K562 (cell line): Measurements from ENCODE around the gene CCDC127. TPM values are rescaled to one million over a fixed set of nuclear protein-coding genes. Genes with fewer than 3 reads are reported as not detected.

Experiments
- ATAC-seq: fragments of 200-7000 bp; cut with Tn5 transposase; 3 replicates; pipeline ENCODE4 v1.9.1; 2020; ENCODE audit warnings: moderate library complexity
- BruUV-seq: library from RNA; stranded (reverse); fragments of 400-500 nt; replicated peaks from 2 replicates; lab custom pipeline; 2021; lab: Mats Ljungman, UMichigan
- CTCF ChIA-PET: fragments of 300-600 bp; formaldehyde crosslinking; extraction: SDS; loops from one replicate; lab custom pipeline; 2021; ENCODE audit warnings: low intra/inter-chr PET ratio; lab: Yijun Ruan, JAX
- POLR2A ChIA-PET: fragments of 300-600, 350-650 bp; sonication (Branson Sonifier 250); formaldehyde crosslinking; extraction: SDS; loops from one replicate; lab custom pipeline; 2021; ENCODE audit warnings: antibody characterized with exemption, inconsistent platforms; lab: Yijun Ruan, JAX
- DNase-seq, 4 experiments: peaks; one replicate each; pipeline versions ENCODE4 v3.0.0 to v3.0.0-alpha.2; 2011 to 2018; ENCODE audit warnings: low spot score in 3 of 4, mixed read lengths in 3 of 4; ENCODE audit errors: extremely low read depth in 1 of 4
- FAIRE-seq: peaks from 2 replicates; lab custom pipeline; 2011; peaks lifted over from hg19 to GRCh38; lab: Jason Lieb, UNC
- H2AFZ ChIP-seq: 2 replicates; pipeline ENCODE4 v1.6.0; 2011; ENCODE audit warnings: low read depth, low read length, control low read depth, inconsistent platforms
- H3K27ac ChIP-seq: fragments of 200-600 bp; 3 replicates; pipeline ENCODE4 v1.8.0; 2011; ENCODE audit warnings: low read depth, mild to moderate bottlenecking, control low read depth, inconsistent platforms, low read length, moderate library complexity, mixed read lengths; ENCODE audit errors: extremely low read depth
- H3K27me3 ChIP-seq, 2 experiments: fragments of 300-600 bp in 1 of 2; 2 replicates in 1 of 2; 3 replicates in 1 of 2; pipeline versions ENCODE4 v1.6.0 to v1.8.0; 2011; ENCODE audit warnings: inconsistent platforms in 2 of 2, low read length in 2 of 2, mild to moderate bottlenecking in 1 of 2, mixed read lengths in 1 of 2, moderate library complexity in 1 of 2; ENCODE audit not compliant: control insufficient read depth in 2 of 2, insufficient read depth in 2 of 2
- H3K36me3 ChIP-seq: fragments of 300-600 bp; 3 replicates; pipeline ENCODE4 v1.8.0; 2011; ENCODE audit warnings: mild to moderate bottlenecking, low read length, inconsistent platforms; ENCODE audit not compliant: control insufficient read depth, insufficient read depth
- H3K4me1 ChIP-seq, 2 experiments: fragments of 200-600 bp in 1 of 2; replicated peaks in 1 of 2; 2 replicates in 1 of 2; 3 replicates in 1 of 2; pipeline versions ENCODE4 v1.5.1 to v1.8.0; 2011; ENCODE audit warnings: inconsistent platforms in 2 of 2, low read length in 2 of 2, mild to moderate bottlenecking in 1 of 2, mixed read lengths in 1 of 2, moderate library complexity in 1 of 2; ENCODE audit not compliant: control insufficient read depth in 2 of 2, insufficient read depth in 2 of 2
- H3K4me2 ChIP-seq: 2 replicates; pipeline ENCODE4 v1.6.1; 2011; ENCODE audit warnings: low read length, control low read depth, inconsistent platforms, mixed read lengths; ENCODE audit not compliant: insufficient read depth
- H3K4me3 ChIP-seq: fragments of 200-600 bp; sonication (generic), shearing (Covaris generic); 2 replicates; pipeline ENCODE4 v1.5.1; 2016; ENCODE audit warnings: control low read depth, inconsistent platforms
- H3K79me2 ChIP-seq: fragments of 200-600 bp; 3 replicates; pipeline ENCODE4 v1.8.0; 2011; ENCODE audit warnings: low read length, inconsistent platforms; ENCODE audit not compliant: control insufficient read depth, insufficient read depth
- H3K9ac ChIP-seq, 2 experiments: 2 replicates each; pipeline versions ENCODE4 v1.6.0 to v1.6.1; 2011; ENCODE audit warnings: low read depth in 2 of 2, low read length in 2 of 2, control low read depth in 1 of 2, inconsistent platforms in 1 of 2, mild to moderate bottlenecking in 1 of 2, mixed read lengths in 1 of 2; ENCODE audit not compliant: insufficient read depth in 1 of 2
- H3K9me1 ChIP-seq: one replicate; pipeline ENCODE4 v1.6.0; 2011; ENCODE audit warnings: inconsistent platforms, mild to moderate bottlenecking, low read length, moderate library complexity; ENCODE audit not compliant: control insufficient read depth, insufficient read depth
- H3K9me3 ChIP-seq: replicated peaks from 2 replicates; pipeline ENCODE4 v1.5.1; 2011; ENCODE audit warnings: low read depth, low read length, inconsistent platforms; ENCODE audit not compliant: control insufficient read depth, insufficient read depth
- H4K20me1 ChIP-seq: replicated peaks from 2 replicates; pipeline ENCODE4 v1.6.1; 2011; ENCODE audit warnings: low read length, inconsistent platforms, mixed read lengths; ENCODE audit not compliant: control insufficient read depth, insufficient read depth
- CBX3 ChIP-seq, 2 experiments: IDR thresholded peaks; 1 replicate in 1 of 2; 2 replicates in 1 of 2; pipeline ENCODE4 v1.6.1; 2012; ENCODE audit warnings: inconsistent platforms in 2 of 2, low read length in 2 of 2, borderline replicate concordance in 1 of 2, control low read depth in 1 of 2
- CBX5 ChIP-seq: IDR thresholded peaks from 2 replicates; pipeline ENCODE4 v1.6.1; 2014; ENCODE audit warnings: low read depth, borderline replicate concordance
- DPF2 ChIP-seq: fragments of 450-650 bp; IDR thresholded peaks from 2 replicates; pipeline ENCODE4 v1.6.1; 2016
- ZKSCAN8 ChIP-seq: fragments of 200-800 bp; sonication (Bioruptor generic); IDR thresholded peaks from 2 replicates; pipeline ENCODE4 v1.6.1; 2016; ENCODE audit warnings: missing genetic modification characterization, missing compliant biosample characterization
- ZNF134 ChIP-seq: fragments of 250-450 bp; sonication (Bioruptor Pico); conservative IDR thresholded peaks from 2 replicates; pipeline ENCODE4 v1.4.0; 2020
- ZNF324 ChIP-seq: fragments of 250-450 bp; sonication (Bioruptor Pico); IDR thresholded peaks from 2 replicates; pipeline ENCODE4 v1.4.0; 2020; ENCODE audit warnings: mild to moderate bottlenecking
- ZNF57 ChIP-seq: fragments of 450-650 bp; formaldehyde crosslinking; IDR thresholded peaks from 2 replicates; pipeline ENCODE4 v1.4.0; 2020; ENCODE audit warnings: mild to moderate bottlenecking, moderate library complexity
- WGBS: fragments of 100-300 bp; shearing (Covaris generic); methylation state at CpG from one replicate; pipeline ENCODE4 v1.1.6; 2016; ENCODE audit warnings: low coverage, mixed read lengths; ENCODE audit not compliant: insufficient coverage; ENCODE audit errors: missing lambda C conversion rate; 5-methylcytosine and 5-hydroxymethylcytosine counted together
- in situ Hi-C: fragments of 300-500 bp; cut with MboI; formaldehyde crosslinking; loops from 4 replicates; pipeline ENCODE4 v1.15.0; 2018; ENCODE audit warnings: inconsistent platforms, mixed read lengths
- intact Hi-C: fragments of 100-400 bp; cut with micrococcal nuclease; formaldehyde crosslinking; loops from 2 replicates; pipeline ENCODE4 v1.14.2; 2022
- polyA plus RNA-seq, 8 experiments: library from polyadenylated mRNA; depleted of rRNA in 4 of 8; stranded (reverse) in 5 of 8; unstranded in 3 of 8; fragments of >200 nt; fragmentation: Nextera tagmentation in 2 of 8; fragmentation: Illumina TruSeq in 1 of 8; extraction: Ambion mirVana in 2 of 8; extraction: Trizol in 1 of 8; gene quantifications; 2 replicates each; pipeline versions ENCODE4 v1.2.1 to v1.2.3, GENCODE V29; 2011 to 2014; ENCODE audit warnings: inconsistent platforms in 1 of 8, missing spikeins in 1 of 8
- total RNA-seq, 7 experiments: library from RNA; depleted of rRNA in 6 of 7; stranded (reverse); fragments of >200 nt in 6 of 7; fragmentation: Illumina TruSeq in 2 of 7; extraction: Trizol in 2 of 7; gene quantifications; 2 replicates each; pipeline versions ENCODE4 v1.2.1 to v1.2.3, GENCODE V29; 2011 to 2021; ENCODE audit warnings: low replicate concordance in 1 of 7

Gene CCDC127
- total and polyA plus RNA-seq, 9 of the 15 experiments (the other 6 are each of a cell fraction or from before 2014, with no cell fraction given): 2.7 to 4.5 (median 4.1) TPM

DNA sequence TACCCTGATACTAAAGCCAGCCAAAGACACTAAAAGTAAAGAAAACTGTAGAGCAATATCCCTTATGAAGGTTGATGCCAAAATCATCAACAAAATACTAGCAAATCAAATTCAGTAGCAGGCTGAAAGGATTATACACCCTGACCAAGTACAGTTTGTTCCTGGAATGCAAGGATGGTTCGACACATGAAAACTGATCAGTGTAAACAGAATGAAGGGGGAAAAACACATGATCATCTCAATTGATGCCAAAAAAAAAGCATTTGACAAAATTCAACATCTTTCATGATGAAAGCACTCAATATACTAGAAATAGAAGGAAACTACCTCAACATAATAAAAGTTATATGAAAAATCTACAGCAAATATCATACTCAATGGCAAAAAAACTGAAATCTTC is 70.2 kb downstream of the CCDC127 start:
- Histone ChIP-seq H3K79me2 (no peaks in the 10 kb centered on the region), H3K9me3 (peaks cover 5% of the 10 kb centered on the region), H3K9ac (no peak overlapping the region), H3K9me1 (no peaks in the 10 kb centered on the region), H3K36me3 (no peaks in the 10 kb centered on the region), H3K4me3 (no peak overlapping the region), H3K4me1 (0 out of 5 replicates have a peak, but pooled peaks cover 0 to 4% of the 10 kb centered on the region in 2 experiments), H3K4me2 (no peak overlapping the region), H3K27me3 (peaks cover 7 to 22% of the 10 kb centered on the region in 2 experiments; a peak in 4 of 5 replicates), H4K20me1 (no peaks in the 10 kb centered on the region), H2AFZ (no peak overlapping the region), H3K27ac (no peak overlapping the region)
- ATAC-seq (no peak), FAIRE-seq (no peak), DNase-seq (peak in 2 of 4 experiments; percentile 8 to 17)
- peak in 1 of 2 experiments; percentile 84; a peak in 2 of 3 replicates for TF ChIP-seq CBX3 (IDR thresholded peaks at IDR 0.05; ENCODE audit: borderline replicate concordance in 1 of 2, low read length in 2 of 2)
- 0 out of 2 replicates have a peak, but pooled peaks have one; percentile 47 for TF ChIP-seq CBX5
- TF ChIP-seq ZNF134 (CRISPR knock-in tag): no peak
- TF ChIP-seq DPF2: no peak
- TF ChIP-seq ZNF324 (CRISPR knock-in tag): peak; percentile 97
- TF ChIP-seq ZKSCAN8 (CRISPR knock-in tag): no peak
- TF ChIP-seq ZNF57 (CRISPR knock-in tag): no peak
- intact Hi-C loops: no loop called here
- POLR2A ChIA-PET: no interaction called here
- in situ Hi-C loops: no loop called here
- 0% methylated on average over 1 of the region's 1 CpG for WGBS
- CTCF ChIA-PET: no interaction called here
- BruUV-seq: no TSS peak

Other genes with a start within 250 kb of the CCDC127 start
- gene PLEKHG4B, start 126.0 kb downstream of the CCDC127 start, total RNA-seq (2014; rRNA removed): not detected in 2 replicates
- gene PLEKHG4B, start 126.0 kb downstream of the CCDC127 start, total RNA-seq (2014; rRNA removed; fragmentation: Illumina TruSeq; extraction: Trizol): not detected in 2 replicates
- not detected in 2 replicates for gene PLEKHG4B, start 126.0 kb downstream of the CCDC127 start, total RNA-seq (2015; rRNA removed; fragmentation: Illumina TruSeq; extraction: Trizol)
- 0.02 and 0.04 TPM in 2 replicates for gene PLEKHG4B, start 126.0 kb downstream of the CCDC127 start, total RNA-seq (2021)
- gene PLEKHG4B, start 126.0 kb downstream of the CCDC127 start, polyA plus RNA-seq (2011; rRNA removed): not detected in 2 replicates
- gene PLEKHG4B, start 126.0 kb downstream of the CCDC127 start, polyA plus RNA-seq (2014; fragmentation: Illumina TruSeq; extraction: Trizol): not detected in 2 replicates
- not detected for gene PLEKHG4B, start 126.0 kb downstream of the CCDC127 start, polyA plus RNA-seq (2014; fragmentation: Nextera tagmentation; extraction: Ambion mirVana)
- gene PLEKHG4B, start 126.0 kb downstream of the CCDC127 start, polyA plus RNA-seq (2014; rRNA removed): not detected in 2 replicates
- not detected in 2 replicates for gene LRRC14B, start 26.7 kb downstream of the CCDC127 start, total RNA-seq (2014; rRNA removed)
- not detected in 2 replicates for gene LRRC14B, start 26.7 kb downstream of the CCDC127 start, total RNA-seq (2014; rRNA removed; fragmentation: Illumina TruSeq; extraction: Trizol)
- gene LRRC14B, start 26.7 kb downstream of the CCDC127 start, total RNA-seq (2015; rRNA removed; fragmentation: Illumina TruSeq; extraction: Trizol): not detected in 2 replicates
- gene LRRC14B, start 26.7 kb downstream of the CCDC127 start, total RNA-seq (2021): not detected in 2 replicates
- gene LRRC14B, start 26.7 kb downstream of the CCDC127 start, polyA plus RNA-seq (2011; rRNA removed): not detected in 2 replicates
- not detected in 2 replicates for gene LRRC14B, start 26.7 kb downstream of the CCDC127 start, polyA plus RNA-seq (2014; fragmentation: Illumina TruSeq; extraction: Trizol)
- not detected for gene LRRC14B, start 26.7 kb downstream of the CCDC127 start, polyA plus RNA-seq (2014; fragmentation: Nextera tagmentation; extraction: Ambion mirVana)
- gene LRRC14B, start 26.7 kb downstream of the CCDC127 start, polyA plus RNA-seq (2014; rRNA removed): not detected in 2 replicates
- 103 and 146 TPM in 2 replicates for gene SDHA, start 167 bp upstream of the CCDC127 start, total RNA-seq (2014; rRNA removed)
- 130 TPM in 2 replicates for gene SDHA, start 167 bp upstream of the CCDC127 start, total RNA-seq (2014; rRNA removed; fragmentation: Illumina TruSeq; extraction: Trizol)
- gene SDHA, start 167 bp upstream of the CCDC127 start, total RNA-seq (2015; rRNA removed; fragmentation: Illumina TruSeq; extraction: Trizol): 113 and 115 TPM in 2 replicates
- 185 and 191 TPM in 2 replicates for gene SDHA, start 167 bp upstream of the CCDC127 start, total RNA-seq (2021)
- 130 and 203 TPM in 2 replicates for gene SDHA, start 167 bp upstream of the CCDC127 start, polyA plus RNA-seq (2011; rRNA removed)
- 146 and 152 TPM in 2 replicates for gene SDHA, start 167 bp upstream of the CCDC127 start, polyA plus RNA-seq (2014; fragmentation: Illumina TruSeq; extraction: Trizol)
- gene SDHA, start 167 bp upstream of the CCDC127 start, polyA plus RNA-seq (2014; fragmentation: Nextera tagmentation; extraction: Ambion mirVana): 100 to 1,000 TPM in 1 of 2 experiments, 10 to 100 TPM in 1; 82.9 to 136 TPM
- gene SDHA, start 167 bp upstream of the CCDC127 start, polyA plus RNA-seq (2014; rRNA removed): 112 and 118 TPM in 2 replicates
- gene PDCD6, start 53.5 kb upstream of the CCDC127 start, total RNA-seq (2014; rRNA removed): 197 and 226 TPM in 2 replicates
- 196 and 217 TPM in 2 replicates for gene PDCD6, start 53.5 kb upstream of the CCDC127 start, total RNA-seq (2014; rRNA removed; fragmentation: Illumina TruSeq; extraction: Trizol)
- gene PDCD6, start 53.5 kb upstream of the CCDC127 start, total RNA-seq (2015; rRNA removed; fragmentation: Illumina TruSeq; extraction: Trizol): 187 and 193 TPM in 2 replicates
- gene PDCD6, start 53.5 kb upstream of the CCDC127 start, total RNA-seq (2021): 148 and 156 TPM in 2 replicates
- gene PDCD6, start 53.5 kb upstream of the CCDC127 start, polyA plus RNA-seq (2011; rRNA removed): 350 and 487 TPM in 2 replicates
- 192 and 199 TPM in 2 replicates for gene PDCD6, start 53.5 kb upstream of the CCDC127 start, polyA plus RNA-seq (2014; fragmentation: Illumina TruSeq; extraction: Trizol)
- gene PDCD6, start 53.5 kb upstream of the CCDC127 start, polyA plus RNA-seq (2014; fragmentation: Nextera tagmentation; extraction: Ambion mirVana): 10 to 100 TPM; 36.4 to 50.0 TPM
- gene PDCD6, start 53.5 kb upstream of the CCDC127 start, polyA plus RNA-seq (2014; rRNA removed): 231 and 257 TPM in 2 replicates
- gene AHRR, start 103.6 kb upstream of the CCDC127 start, total RNA-seq (2014; rRNA removed): 0.82 and 1.1 TPM in 2 replicates
- 0.18 and 0.61 TPM in 2 replicates for gene AHRR, start 103.6 kb upstream of the CCDC127 start, total RNA-seq (2014; rRNA removed; fragmentation: Illumina TruSeq; extraction: Trizol)
- 1.2 TPM in 2 replicates for gene AHRR, start 103.6 kb upstream of the CCDC127 start, total RNA-seq (2015; rRNA removed; fragmentation: Illumina TruSeq; extraction: Trizol)
- 1.6 and 1.8 TPM in 2 replicates for gene AHRR, start 103.6 kb upstream of the CCDC127 start, total RNA-seq (2021)
- 0.68 and 1.3 TPM in 2 replicates for gene AHRR, start 103.6 kb upstream of the CCDC127 start, polyA plus RNA-seq (2011; rRNA removed)
- gene AHRR, start 103.6 kb upstream of the CCDC127 start, polyA plus RNA-seq (2014; fragmentation: Illumina TruSeq; extraction: Trizol): 0.43 and 0.72 TPM in 2 replicates
- gene AHRR, start 103.6 kb upstream of the CCDC127 start, polyA plus RNA-seq (2014; fragmentation: Nextera tagmentation; extraction: Ambion mirVana): under 1 TPM in 1 of 2 experiments, not detected in 1; 0.06 TPM
- 0.89 and 1.8 TPM in 2 replicates for gene AHRR, start 103.6 kb upstream of the CCDC127 start, polyA plus RNA-seq (2014; rRNA removed)
- 22.4 and 27.5 TPM in 2 replicates for gene EXOC3, start 225.0 kb upstream of the CCDC127 start, total RNA-seq (2014; rRNA removed)
- gene EXOC3, start 225.0 kb upstream of the CCDC127 start, total RNA-seq (2014; rRNA removed; fragmentation: Illumina TruSeq; extraction: Trizol): 13.9 and 16.5 TPM in 2 replicates
- 22.4 and 22.9 TPM in 2 replicates for gene EXOC3, start 225.0 kb upstream of the CCDC127 start, total RNA-seq (2015; rRNA removed; fragmentation: Illumina TruSeq; extraction: Trizol)
- 41.0 and 41.9 TPM in 2 replicates for gene EXOC3, start 225.0 kb upstream of the CCDC127 start, total RNA-seq (2021)
- gene EXOC3, start 225.0 kb upstream of the CCDC127 start, polyA plus RNA-seq (2011; rRNA removed): 15.5 and 18.8 TPM in 2 replicates
- 22.9 and 25.8 TPM in 2 replicates for gene EXOC3, start 225.0 kb upstream of the CCDC127 start, polyA plus RNA-seq (2014; fragmentation: Illumina TruSeq; extraction: Trizol)
- 1 to 10 TPM; 1.4 to 3.7 TPM for gene EXOC3, start 225.0 kb upstream of the CCDC127 start, polyA plus RNA-seq (2014; fragmentation: Nextera tagmentation; extraction: Ambion mirVana)
- 25.6 and 26.4 TPM in 2 replicates for gene EXOC3, start 225.0 kb upstream of the CCDC127 start, polyA plus RNA-seq (2014; rRNA removed)